ENCODE results near the gene LEFTY1. TPM values are rescaled to one million over a fixed set of nuclear protein-coding genes. Genes with fewer than 3 reads are reported as not detected.
"Not testable (repeated sequence)": the region's sequence is repeated elsewhere in the genome, so short reads cannot be mapped to it uniquely, and the experiment has no call there.

The LEFTY1 gene
- total and polyA plus RNA-seq, 2 donors (not counting 1 experiment from before 2014, with no cell fraction given), result not detected

- no peaks in the 10 kb centered on the region for H4K20me1 ChIP-seq (ENCODE audit: control insufficient read depth, extremely low read depth, insufficient read depth, low read length)
- H3K27ac ChIP-seq (ENCODE audit: insufficient read depth, low read length), result no peak overlapping the region
- no peaks in the 10 kb centered on the region for H3K79me2 ChIP-seq (ENCODE audit: control insufficient read depth, insufficient read depth, low read length)
- TF ChIP-seq CTCF (conservative IDR thresholded peaks at IDR 0.05 in 1 of 2, IDR thresholded peaks at IDR 0.05 in 1 of 2; ENCODE audit: low read depth in 1 of 2, low read length in 2 of 2) (no peak), EZH2 (IDR thresholded peaks at IDR 0.05; ENCODE audit: low read length, missing control alignments) (no peak)
- no peaks in the 10 kb centered on the region for H3K4me1 ChIP-seq (ENCODE audit: control insufficient read depth, extremely low read depth, insufficient read depth, low read length)
- H3K36me3 ChIP-seq (ENCODE audit: control insufficient read depth, insufficient read depth, low read length), result peaks cover 4% of the 10 kb centered on the region
- H3K4me3 ChIP-seq (replicated peaks in 1 of 4; ENCODE audit: control extremely low read depth in 1 of 4, insufficient read depth in 1 of 4, low read depth in 3 of 4, low read length in 4 of 4), result no peak overlapping the region
- DNase-seq (ENCODE audit: low read depth in 2 of 2), result no peak
- H3K4me2 ChIP-seq (ENCODE audit: extremely low read depth, insufficient read depth, low read length), result no peak overlapping the region
- no peak overlapping the region for H2AFZ ChIP-seq (ENCODE audit: low read length)
- H3K9ac ChIP-seq (ENCODE audit: insufficient read depth, low read length), result no peak overlapping the region
- H3K27me3 ChIP-seq (ENCODE audit: control insufficient read depth, insufficient read depth, low read length), result no peaks in the 10 kb centered on the region
- no peaks in the 10 kb centered on the region for H3K9me3 ChIP-seq (ENCODE audit: control insufficient read depth, insufficient read depth, low read depth, low read length)
Observed at GRCh38 chr1:225838793-225839192, 50.2 kb downstream of the LEFTY1 start.

- DNase-seq (ENCODE audit: low read depth in 2 of 2); H3K4me2 ChIP-seq (ENCODE audit: extremely low read depth, insufficient read depth, low read length): not testable (repeated sequence)
Observed at GRCh38 chr1:225836296-225836695, 52.6 kb downstream of the LEFTY1 start.

More at GRCh38 chr1:225836296-225836695, 52.6 kb downstream of the LEFTY1 start:
- H3K36me3 ChIP-seq (ENCODE audit: control insufficient read depth, insufficient read depth, low read length); H3K79me2 ChIP-seq (ENCODE audit: control insufficient read depth, insufficient read depth, low read length); H2AFZ ChIP-seq (ENCODE audit: low read length); H3K9me3 ChIP-seq (ENCODE audit: control insufficient read depth, insufficient read depth, low read depth, low read length); H3K4me3 ChIP-seq (replicated peaks in 1 of 4; ENCODE audit: control extremely low read depth in 1 of 4, insufficient read depth in 1 of 4, low read depth in 3 of 4, low read length in 4 of 4); H3K27me3 ChIP-seq (ENCODE audit: control insufficient read depth, insufficient read depth, low read length); H3K27ac ChIP-seq (ENCODE audit: insufficient read depth, low read length); H3K4me1 ChIP-seq (ENCODE audit: control insufficient read depth, extremely low read depth, insufficient read depth, low read length); H3K9ac ChIP-seq (ENCODE audit: insufficient read depth, low read length); H4K20me1 ChIP-seq (ENCODE audit: control insufficient read depth, extremely low read depth, insufficient read depth, low read length): not testable (repeated sequence)

Other genes starting within 250 kb of the LEFTY1 start
- 85.0 and 93.7 TPM in 2 replicates for gene ENAH, start 236.0 kb downstream of the LEFTY1 start, total RNA-seq
- 153 and 210 TPM in 2 replicates for gene ENAH, start 236.0 kb downstream of the LEFTY1 start, polyA plus RNA-seq
- 159 and 202 TPM in 2 replicates for gene SRP9, start 111.3 kb downstream of the LEFTY1 start, total RNA-seq
- gene SRP9, start 111.3 kb downstream of the LEFTY1 start, polyA plus RNA-seq, result 442 and 452 TPM in 2 replicates
- 42.1 and 44.3 TPM in 2 replicates for gene EPHX1, start 79.0 kb downstream of the LEFTY1 start, total RNA-seq
- 39.1 and 57.8 TPM in 2 replicates for gene EPHX1, start 79.0 kb downstream of the LEFTY1 start, polyA plus RNA-seq
- 16.2 and 24.1 TPM in 2 replicates for gene TMEM63A, start 6.8 kb downstream of the LEFTY1 start, total RNA-seq
- 14.1 and 14.5 TPM in 2 replicates for gene TMEM63A, start 6.8 kb downstream of the LEFTY1 start, polyA plus RNA-seq
- 30.6 and 32.4 TPM in 2 replicates for gene PYCR2, start 35.1 kb upstream of the LEFTY1 start, total RNA-seq
- gene PYCR2, start 35.1 kb upstream of the LEFTY1 start, polyA plus RNA-seq, result 28.6 and 35.5 TPM in 2 replicates
- gene LEFTY2, start 52.1 kb upstream of the LEFTY1 start, total RNA-seq, result under 0.01 TPM in 1 of 2 replicates, not detected in the other
- gene LEFTY2, start 52.1 kb upstream of the LEFTY1 start, polyA plus RNA-seq, result 0.05 TPM in 1 of 2 replicates, not detected in the other
- gene SDE2, start 110.2 kb upstream of the LEFTY1 start, total RNA-seq, result 24.7 and 25.8 TPM in 2 replicates
- gene SDE2, start 110.2 kb upstream of the LEFTY1 start, polyA plus RNA-seq, result 17.2 and 17.7 TPM in 2 replicates
- 86.2 and 105 TPM in 2 replicates for gene H3-3A, start 173.6 kb upstream of the LEFTY1 start, total RNA-seq
- gene H3-3A, start 173.6 kb upstream of the LEFTY1 start, polyA plus RNA-seq, result 285 and 312 TPM in 2 replicates